ENCODE results near the gene SCAPER. TPM values are rescaled to one million over a fixed set of nuclear protein-coding genes. Genes with fewer than 3 reads are reported as not detected.
A peak's percentile ranks its signal among the peaks of the same experiment; 100 is the strongest.

Gene SCAPER
- total RNA-seq, 1 experiment from 2014 or later, result 7.4 TPM

DNA sequence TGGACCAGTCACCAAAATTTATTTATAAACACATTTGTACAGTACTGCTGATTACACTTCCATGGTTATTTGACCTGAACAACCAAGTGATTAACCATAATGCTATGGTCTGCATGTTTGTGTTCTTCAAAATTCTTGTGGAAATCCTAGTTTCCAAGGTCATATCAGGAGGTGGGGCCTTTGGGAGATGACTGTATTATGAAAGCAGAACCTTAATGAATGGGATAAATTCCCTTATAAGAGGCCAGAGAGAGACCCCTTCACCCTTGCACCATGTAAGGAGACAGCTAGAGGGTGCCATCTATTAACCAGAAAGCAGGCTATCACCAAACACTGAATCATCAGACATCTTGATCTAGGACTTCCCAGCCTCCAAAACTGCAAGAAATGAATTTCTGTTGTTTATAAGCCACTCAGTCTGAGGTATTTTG, 1.9 kb downstream of the SCAPER start:
- Histone ChIP-seq H3K23ac (ENCODE audit: insufficient read length, low read depth, low read length) (no peak overlapping the region), H3T11ph (ENCODE audit: low read length) (no peak overlapping the region), H4K8ac (replicated peaks; ENCODE audit: insufficient read length, low read depth, low read length) (no peak overlapping the region), H2BK5ac (ENCODE audit: insufficient read length, low read length) (no peak overlapping the region), H3K79me2 (ENCODE audit: insufficient read depth, low read length) (no peaks in the 10 kb centered on the region), H3K27me3 (ENCODE audit: insufficient read depth, low read length) (no peaks in the 10 kb centered on the region; the same call in 1 of the 2 replicates), H3K9me3 (ENCODE audit: control insufficient read depth, low read depth, low read length) (no peaks in the 10 kb centered on the region), H2AFZ (ENCODE audit: low read length) (no peak overlapping the region), H2BK20ac (ENCODE audit: low read depth, low read length, poor library complexity, severe bottlenecking) (no peak overlapping the region), H4K91ac (ENCODE audit: insufficient read length, low read depth, low read length) (no peak overlapping the region), H2BK15ac (ENCODE audit: low read depth, low read length) (no peak overlapping the region), H3K14ac (ENCODE audit: insufficient read depth, low read length) (no peak overlapping the region), H3K4ac (ENCODE audit: low read depth, low read length) (no peak overlapping the region), H2AK5ac (ENCODE audit: insufficient read length, low read length) (no peak overlapping the region), H2BK120ac (ENCODE audit: low read depth, low read length, poor library complexity, severe bottlenecking) (no peak overlapping the region), H3K23me2 (ENCODE audit: insufficient read length, low read depth, low read length, poor library complexity, severe bottlenecking) (peaks cover 9% of the 10 kb centered on the region), H3K4me2 (ENCODE audit: insufficient read depth, insufficient read length, low read length) (no peak overlapping the region), H4K5ac (ENCODE audit: insufficient read length, low read depth, low read length) (no peak overlapping the region), H3K18ac (ENCODE audit: insufficient read length, low read depth, low read length) (no peak overlapping the region), H2BK12ac (ENCODE audit: insufficient read length, low read depth, low read length) (no peak overlapping the region), H3K79me1 (ENCODE audit: insufficient read depth, low read depth, low read length, poor library complexity, severe bottlenecking) (no peaks in the 10 kb centered on the region), H3K56ac (ENCODE audit: insufficient read length, low read depth, low read length) (no peak overlapping the region), H3K9ac (ENCODE audit: extremely low read depth, insufficient read length, low read length) (no peak overlapping the region), H4K20me1 (ENCODE audit: control insufficient read depth, insufficient read depth, insufficient read length) (no peaks in the 10 kb centered on the region), H3K27ac (ENCODE audit: insufficient read length, low read depth, low read length) (no peak overlapping the region), H3K4me1 (ENCODE audit: insufficient read depth, low read length) (no peaks in the 10 kb centered on the region; the same call in 1 of the 2 replicates)
- H3K9me3 Mint-ChIP-seq, result peaks cover 12 to 17% of the 10 kb centered on the region in 2 experiments
- no peak overlapping the region for H3K27ac Mint-ChIP-seq
- peaks cover 15 to 23% of the 10 kb centered on the region in 2 experiments for H3K4me1 Mint-ChIP-seq
- peaks cover 39% of the 10 kb centered on the region for H3K27me3 Mint-ChIP-seq (ENCODE audit: low read depth)
- H3K36me3 Mint-ChIP-seq (ENCODE audit: insufficient read depth in 1 of 3, low read depth in 3 of 3), result peaks cover 12 to 23% (median 13%) of the 10 kb centered on the region in 3 experiments
- TF ChIP-seq, protein P1, sequence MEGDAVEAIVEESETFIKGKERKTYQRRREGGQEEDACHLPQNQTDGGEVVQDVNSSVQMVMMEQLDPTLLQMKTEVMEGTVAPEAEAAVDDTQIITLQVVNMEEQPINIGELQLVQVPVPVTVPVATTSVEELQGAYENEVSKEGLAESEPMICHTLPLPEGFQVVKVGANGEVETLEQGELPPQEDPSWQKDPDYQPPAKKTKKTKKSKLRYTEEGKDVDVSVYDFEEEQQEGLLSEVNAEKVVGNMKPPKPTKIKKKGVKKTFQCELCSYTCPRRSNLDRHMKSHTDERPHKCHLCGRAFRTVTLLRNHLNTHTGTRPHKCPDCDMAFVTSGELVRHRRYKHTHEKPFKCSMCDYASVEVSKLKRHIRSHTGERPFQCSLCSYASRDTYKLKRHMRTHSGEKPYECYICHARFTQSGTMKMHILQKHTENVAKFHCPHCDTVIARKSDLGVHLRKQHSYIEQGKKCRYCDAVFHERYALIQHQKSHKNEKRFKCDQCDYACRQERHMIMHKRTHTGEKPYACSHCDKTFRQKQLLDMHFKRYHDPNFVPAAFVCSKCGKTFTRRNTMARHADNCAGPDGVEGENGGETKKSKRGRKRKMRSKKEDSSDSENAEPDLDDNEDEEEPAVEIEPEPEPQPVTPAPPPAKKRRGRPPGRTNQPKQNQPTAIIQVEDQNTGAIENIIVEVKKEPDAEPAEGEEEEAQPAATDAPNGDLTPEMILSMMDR (conservative IDR thresholded peaks at IDR 0.05), result peak; percentile 51
- DNase-seq, result no peak
- 0 out of 5 replicates have a peak overlapping the region, but pooled peaks of 1 of the 2 experiments have one; percentile 3 for H3K4me3 Mint-ChIP-seq

Measured in H9 (cell line).